Measurements from ENCODE around the gene MED31. TPM values are rescaled to one million over a fixed set of nuclear protein-coding genes. Genes with fewer than 3 reads are reported as not detected.
"Not testable (repeated sequence)": the region's sequence is repeated elsewhere in the genome, so short reads cannot be mapped to it uniquely, and the experiment has no call there.

The MED31 gene
- total and polyA plus RNA-seq, 2 experiments from 2014 or later, result 8.9 to 70.0 TPM

GRCh38 chr17:6696906-6697305, 45.5 kb upstream of the MED31 start:
- DNase-seq, result no peak
- Histone ChIP-seq H3K9me3 (ENCODE audit: low read depth) (no peaks in the 10 kb centered on the region), H3K9me2 (ENCODE audit: insufficient read depth) (no peaks in the 10 kb centered on the region), H3K79me2 (ENCODE audit: insufficient read depth) (no peaks in the 10 kb centered on the region), H3K4me3 (no peak overlapping the region), H3F3A (ENCODE audit: insufficient read depth) (no peaks in the 10 kb centered on the region), H2AFZ (no peak overlapping the region), H3K27ac (no peak overlapping the region), H3K4me2 (ENCODE audit: unreplicated experiment) (no peak overlapping the region), H3K36me3 (ENCODE audit: low read depth) (no peaks in the 10 kb centered on the region), H4K20me1 (ENCODE audit: insufficient read depth) (no peaks in the 10 kb centered on the region), H3K4me1 (ENCODE audit: insufficient read depth) (no peaks in the 10 kb centered on the region), H3K9ac (no peak overlapping the region), H3K27me3 (replicated peaks; ENCODE audit: insufficient read depth) (peaks cover 13% of the 10 kb centered on the region; the same call in 1 of the 2 replicates)
- in situ Hi-C loops (cut with MboI), result no loop called here
- WGBS, 2 experiments (ENCODE audit: low coverage in 1 of 2, low lambda C conversion rate in 2 of 2, missing lambda C conversion rate in 2 of 2), result 40 to 42% methylated on average over 5 of the region's 5 CpGs
- TF ChIP-seq EZH2 (IDR thresholded peaks at IDR 0.05; ENCODE audit: insufficient read depth, poor library complexity, severe bottlenecking), result no peak
- TF ChIP-seq EZH2phosphoT487 (IDR thresholded peaks at IDR 0.05; ENCODE audit: insufficient read depth, low read depth), result no peak

DNA sequence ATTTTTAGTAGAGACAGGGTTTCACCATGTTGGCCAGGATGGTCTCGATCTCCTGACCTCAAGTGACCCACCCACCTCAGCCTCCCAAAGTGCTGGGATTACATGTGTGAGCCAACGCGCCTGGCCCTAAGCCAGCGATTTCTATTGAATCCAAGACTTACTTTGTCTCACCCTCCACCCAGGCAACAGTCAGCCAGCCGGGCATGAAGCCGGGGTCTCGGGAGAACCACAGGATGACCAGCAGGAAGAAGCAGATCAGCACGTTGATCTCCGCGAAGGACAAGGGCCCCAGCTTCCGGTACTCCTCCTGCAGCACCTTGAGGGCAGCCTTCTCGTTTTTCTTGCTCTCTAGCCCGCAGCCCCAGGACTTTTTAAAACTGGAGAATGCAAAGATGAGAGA, 44.2 kb upstream of the MED31 start:
- H2AFZ ChIP-seq, result no peak overlapping the region
- no peaks in the 10 kb centered on the region for H4K20me1 ChIP-seq (ENCODE audit: insufficient read depth)
- in situ Hi-C loops (cut with MboI), result no loop called here
- TF ChIP-seq EZH2 (IDR thresholded peaks at IDR 0.05; ENCODE audit: insufficient read depth, poor library complexity, severe bottlenecking) (no peak), EZH2phosphoT487 (IDR thresholded peaks at IDR 0.05; ENCODE audit: insufficient read depth, low read depth) (no peak)
- H3K79me2 ChIP-seq (ENCODE audit: insufficient read depth), result no peaks in the 10 kb centered on the region
- no peaks in the 10 kb centered on the region for H3K9me2 ChIP-seq (ENCODE audit: insufficient read depth)
- no peak overlapping the region for H3K27ac ChIP-seq
- no peak for DNase-seq
- H3F3A ChIP-seq (ENCODE audit: insufficient read depth), result no peaks in the 10 kb centered on the region
- 63 to 65% methylated on average over 13 of the region's 13 CpGs for WGBS, 2 experiments (ENCODE audit: low coverage in 1 of 2, low lambda C conversion rate in 2 of 2, missing lambda C conversion rate in 2 of 2)
- no peaks in the 10 kb centered on the region for H3K9me3 ChIP-seq (ENCODE audit: low read depth)
- no peak overlapping the region for H3K4me2 ChIP-seq (ENCODE audit: unreplicated experiment)
- no peaks in the 10 kb centered on the region for H3K4me1 ChIP-seq (ENCODE audit: insufficient read depth)
- no peaks in the 10 kb centered on the region for H3K36me3 ChIP-seq (ENCODE audit: low read depth)
- peaks cover 13% of the 10 kb centered on the region; the same call in 1 of the 2 replicates for H3K27me3 ChIP-seq (replicated peaks; ENCODE audit: insufficient read depth)
- no peak overlapping the region for H3K4me3 ChIP-seq
- no peak overlapping the region for H3K9ac ChIP-seq

GRCh38 chr17:6695051-6695450, 43.6 kb upstream of the MED31 start:
- Histone ChIP-seq H3K4me1 (ENCODE audit: insufficient read depth) (no peaks in the 10 kb centered on the region), H3F3A (ENCODE audit: insufficient read depth) (no peaks in the 10 kb centered on the region), H3K36me3 (ENCODE audit: low read depth) (no peaks in the 10 kb centered on the region), H3K9me3 (ENCODE audit: low read depth) (no peaks in the 10 kb centered on the region), H3K9ac (no peak overlapping the region), H2AFZ (no peak overlapping the region), H3K27me3 (replicated peaks; ENCODE audit: insufficient read depth) (peaks cover 13% of the 10 kb centered on the region; the same call in 1 of the 2 replicates), H3K79me2 (ENCODE audit: insufficient read depth) (no peaks in the 10 kb centered on the region), H3K4me3 (no peak overlapping the region), H3K9me2 (ENCODE audit: insufficient read depth) (no peaks in the 10 kb centered on the region), H4K20me1 (ENCODE audit: insufficient read depth) (no peaks in the 10 kb centered on the region), H3K4me2 (ENCODE audit: unreplicated experiment) (no peak overlapping the region), H3K27ac (no peak overlapping the region)
- DNase-seq, result no peak
- 60 to 66% methylated on average over 2 of the region's 2 CpGs for WGBS, 2 experiments (ENCODE audit: low coverage in 1 of 2, low lambda C conversion rate in 2 of 2, missing lambda C conversion rate in 2 of 2)
- no peak for TF ChIP-seq EZH2 (IDR thresholded peaks at IDR 0.05; ENCODE audit: insufficient read depth, poor library complexity, severe bottlenecking)
- no peak for TF ChIP-seq EZH2phosphoT487 (IDR thresholded peaks at IDR 0.05; ENCODE audit: insufficient read depth, low read depth)
- in situ Hi-C loops (cut with MboI), result no loop called here

DNA sequence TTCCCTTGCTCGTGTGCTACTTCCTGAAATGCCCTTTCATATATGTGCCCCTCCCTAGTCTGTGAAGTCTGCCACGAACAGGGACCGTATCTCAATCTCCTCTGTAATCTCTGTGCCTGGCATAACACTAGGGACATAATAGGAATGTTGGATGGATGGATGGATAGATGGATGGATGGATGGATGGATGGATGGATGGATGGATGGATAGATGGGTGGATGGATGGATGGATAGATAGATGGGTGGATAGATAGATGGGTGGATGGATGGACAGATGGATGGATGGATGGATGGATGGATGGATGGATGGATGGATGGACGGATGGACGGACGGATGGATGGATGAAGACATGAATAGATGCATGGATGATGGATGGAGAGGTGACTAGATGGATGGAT, 40.6 kb upstream of the MED31 start:
- WGBS, 2 experiments (ENCODE audit: low coverage in 1 of 2, low lambda C conversion rate in 2 of 2, missing lambda C conversion rate in 2 of 2), result 54 to 60% methylated on average over 4 to 6 of the region's 6 CpGs
- H2AFZ ChIP-seq; H3K36me3 ChIP-seq (ENCODE audit: low read depth); H3K4me2 ChIP-seq (ENCODE audit: unreplicated experiment); H3K9me3 ChIP-seq (ENCODE audit: low read depth); DNase-seq; H3K27ac ChIP-seq; H3K4me1 ChIP-seq (ENCODE audit: insufficient read depth); H4K20me1 ChIP-seq (ENCODE audit: insufficient read depth); H3K4me3 ChIP-seq; H3F3A ChIP-seq (ENCODE audit: insufficient read depth); H3K79me2 ChIP-seq (ENCODE audit: insufficient read depth); in situ Hi-C loops (cut with MboI); H3K9ac ChIP-seq; H3K9me2 ChIP-seq (ENCODE audit: insufficient read depth): not testable (repeated sequence)
- H3K27me3 ChIP-seq (replicated peaks; ENCODE audit: insufficient read depth), result peaks cover 17% of the 10 kb centered on the region

DNA sequence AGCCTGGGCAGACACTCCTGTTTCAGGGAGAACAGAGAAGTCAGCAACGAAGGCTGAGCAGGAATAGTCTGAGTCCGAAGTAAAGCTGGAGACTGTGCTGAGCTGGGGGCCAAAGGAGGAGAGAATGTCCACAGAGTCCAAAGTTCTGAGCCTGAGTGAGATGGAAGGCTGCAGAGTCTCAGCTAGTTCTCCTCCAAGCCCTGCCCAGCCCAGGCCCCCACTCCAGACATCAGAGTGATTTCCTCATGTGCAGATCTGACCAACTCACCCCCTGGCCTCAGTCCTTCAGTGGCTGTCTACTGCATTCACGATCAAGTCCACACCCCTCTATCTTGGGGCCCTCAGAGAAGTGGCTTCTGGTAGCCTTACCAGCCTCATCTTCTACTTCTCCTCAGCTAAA, 40.1 kb upstream of the MED31 start:
- Histone ChIP-seq H2AFZ (no peak overlapping the region), H3F3A (ENCODE audit: insufficient read depth) (no peaks in the 10 kb centered on the region), H3K79me2 (ENCODE audit: insufficient read depth) (no peaks in the 10 kb centered on the region), H3K27ac (no peak overlapping the region), H3K4me1 (ENCODE audit: insufficient read depth) (no peaks in the 10 kb centered on the region), H3K4me2 (ENCODE audit: unreplicated experiment) (no peak overlapping the region), H3K4me3 (no peak overlapping the region), H3K9ac (no peak overlapping the region), H3K27me3 (replicated peaks; ENCODE audit: insufficient read depth) (peaks cover 21% of the 10 kb centered on the region), H3K9me2 (ENCODE audit: insufficient read depth) (no peaks in the 10 kb centered on the region), H3K9me3 (ENCODE audit: low read depth) (no peaks in the 10 kb centered on the region), H3K36me3 (ENCODE audit: low read depth) (no peaks in the 10 kb centered on the region), H4K20me1 (ENCODE audit: insufficient read depth) (no peaks in the 10 kb centered on the region)
- TF ChIP-seq EZH2 (IDR thresholded peaks at IDR 0.05; ENCODE audit: insufficient read depth, poor library complexity, severe bottlenecking), result no peak
- no peak for TF ChIP-seq EZH2phosphoT487 (IDR thresholded peaks at IDR 0.05; ENCODE audit: insufficient read depth, low read depth)
- 35 to 44% methylated on average over 3 of the region's 3 CpGs for WGBS, 2 experiments (ENCODE audit: low coverage in 1 of 2, low lambda C conversion rate in 2 of 2, missing lambda C conversion rate in 2 of 2)
- in situ Hi-C loops (cut with MboI), result no loop called here
- no peak for DNase-seq
